MM.1S (cell line): ENCODE results near the gene CYP8B1.

Experiments
- DNase-seq: peaks from one replicate; pipeline ENCODE4 v3.0.0-alpha.2; 2015
- H2AFZ ChIP-seq: fragments of 300-600 bp; sonication (generic); 2 replicates; pipeline ENCODE4 v1.6.0; 2016; ENCODE audit warnings: antibody characterized with exemption, low read length
- H3F3A ChIP-seq: fragments of 300-600 bp; sonication (generic); 2 replicates; pipeline ENCODE4 v1.6.1; 2016; ENCODE audit warnings: mild to moderate bottlenecking, antibody characterized with exemption, low read length, moderate library complexity, mixed read lengths; ENCODE audit not compliant: insufficient read depth
- H3K27ac ChIP-seq: fragments of 300-600 bp; sonication (generic); 2 replicates; pipeline ENCODE4 v1.5.1; 2016; ENCODE audit warnings: mild to moderate bottlenecking, low read length
- H3K27me3 ChIP-seq: fragments of 300-600 bp; sonication (generic); replicated peaks from 2 replicates; pipeline ENCODE4 v1.6.0; 2016; ENCODE audit warnings: low read length; ENCODE audit not compliant: insufficient read depth
- H3K36me3 ChIP-seq: fragments of 300-600 bp; sonication (generic); replicated peaks from 2 replicates; pipeline ENCODE4 v1.6.1; 2016; ENCODE audit warnings: mild to moderate bottlenecking, low read length, mixed read lengths; ENCODE audit not compliant: insufficient read depth
- H3K4me1 ChIP-seq: fragments of 300-600 bp; sonication (generic); 2 replicates; pipeline ENCODE4 v1.6.1; 2016; ENCODE audit warnings: low read length, mixed read lengths
- H3K4me2 ChIP-seq: fragments of 300-600 bp; sonication (generic); 2 replicates; pipeline ENCODE4 v1.6.0; 2016; ENCODE audit warnings: low read depth, low read length
- H3K4me3 ChIP-seq: fragments of 300-600 bp; sonication (generic); 2 replicates; pipeline ENCODE4 v1.5.1; 2016; ENCODE audit warnings: low read length, mixed read lengths
- H3K79me2 ChIP-seq: fragments of 300-600 bp; sonication (generic); 2 replicates; pipeline ENCODE4 v1.6.1; 2016; ENCODE audit warnings: mixed run types, low read length, mixed read lengths
- H3K9ac ChIP-seq: fragments of 300-600 bp; sonication (generic); 2 replicates; pipeline ENCODE4 v1.6.1; 2016; ENCODE audit warnings: low read length, mixed read lengths
- H3K9me2 ChIP-seq: fragments of 300-600 bp; sonication (generic); replicated peaks from 2 replicates; pipeline ENCODE4 v1.6.1; 2016; ENCODE audit warnings: mild to moderate bottlenecking, low read length, mixed read lengths; ENCODE audit not compliant: insufficient read depth
- H3K9me3 ChIP-seq: fragments of 300-600 bp; sonication (generic); replicated peaks from 2 replicates; pipeline ENCODE4 v1.6.1; 2016; ENCODE audit warnings: mild to moderate bottlenecking, low read length, mixed read lengths; ENCODE audit not compliant: insufficient read depth
- H4K20me1 ChIP-seq: fragments of 300-600 bp; sonication (generic); 2 replicates; pipeline ENCODE4 v1.6.1; 2016; ENCODE audit warnings: mild to moderate bottlenecking, low read length, moderate library complexity, mixed read lengths; ENCODE audit not compliant: insufficient read depth
- EZH2 ChIP-seq: fragments of 300-600 bp; sonication (generic); optimal IDR thresholded peaks from 2 replicates; pipeline ENCODE3; 2017; ENCODE audit warnings: low read depth, mild to moderate bottlenecking, antibody characterized with exemption, low read length, mixed read lengths
- EZH2phosphoT487 ChIP-seq: fragments of 300-600 bp; sonication (generic); IDR thresholded peaks from 2 replicates; pipeline ENCODE4 v1.6.1; 2018; ENCODE audit warnings: antibody characterized with exemption, low read length
- TF ChIP-seq, protein P1 (sequence below): fragments of 300-600 bp; sonication (generic); IDR thresholded peaks from 2 replicates; pipeline ENCODE4 v1.5.1; 2016; ENCODE audit warnings: antibody characterized with exemption, low read length, mixed read lengths

The CYP8B1 gene

GRCh38 chr3:42827654-42828053 lies 48.0 kb downstream of the CYP8B1 start:
- Histone ChIP-seq H3K9ac (no peak overlapping the region), H3K79me2 (no peaks in the 10 kb centered on the region), H3K4me2 (no peak overlapping the region), H3K9me2 (no peaks in the 10 kb centered on the region), H3K27ac (no peak overlapping the region), H2AFZ (no peak overlapping the region), H4K20me1 (no peaks in the 10 kb centered on the region), H3F3A (peaks cover 4% of the 10 kb centered on the region; the same call in 1 of the 2 replicates), H3K4me1 (0 out of 2 replicates have a peak, but pooled peaks cover 3% of the 10 kb centered on the region), H3K27me3 (no peaks in the 10 kb centered on the region), H3K4me3 (no peak overlapping the region), H3K36me3 (no peaks in the 10 kb centered on the region), H3K9me3 (no peaks in the 10 kb centered on the region)
- TF ChIP-seq, protein P1, sequence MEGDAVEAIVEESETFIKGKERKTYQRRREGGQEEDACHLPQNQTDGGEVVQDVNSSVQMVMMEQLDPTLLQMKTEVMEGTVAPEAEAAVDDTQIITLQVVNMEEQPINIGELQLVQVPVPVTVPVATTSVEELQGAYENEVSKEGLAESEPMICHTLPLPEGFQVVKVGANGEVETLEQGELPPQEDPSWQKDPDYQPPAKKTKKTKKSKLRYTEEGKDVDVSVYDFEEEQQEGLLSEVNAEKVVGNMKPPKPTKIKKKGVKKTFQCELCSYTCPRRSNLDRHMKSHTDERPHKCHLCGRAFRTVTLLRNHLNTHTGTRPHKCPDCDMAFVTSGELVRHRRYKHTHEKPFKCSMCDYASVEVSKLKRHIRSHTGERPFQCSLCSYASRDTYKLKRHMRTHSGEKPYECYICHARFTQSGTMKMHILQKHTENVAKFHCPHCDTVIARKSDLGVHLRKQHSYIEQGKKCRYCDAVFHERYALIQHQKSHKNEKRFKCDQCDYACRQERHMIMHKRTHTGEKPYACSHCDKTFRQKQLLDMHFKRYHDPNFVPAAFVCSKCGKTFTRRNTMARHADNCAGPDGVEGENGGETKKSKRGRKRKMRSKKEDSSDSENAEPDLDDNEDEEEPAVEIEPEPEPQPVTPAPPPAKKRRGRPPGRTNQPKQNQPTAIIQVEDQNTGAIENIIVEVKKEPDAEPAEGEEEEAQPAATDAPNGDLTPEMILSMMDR, result no peak
- TF ChIP-seq EZH2phosphoT487, result no peak
- no peak for TF ChIP-seq EZH2
- DNase-seq, result no peak

DNA sequence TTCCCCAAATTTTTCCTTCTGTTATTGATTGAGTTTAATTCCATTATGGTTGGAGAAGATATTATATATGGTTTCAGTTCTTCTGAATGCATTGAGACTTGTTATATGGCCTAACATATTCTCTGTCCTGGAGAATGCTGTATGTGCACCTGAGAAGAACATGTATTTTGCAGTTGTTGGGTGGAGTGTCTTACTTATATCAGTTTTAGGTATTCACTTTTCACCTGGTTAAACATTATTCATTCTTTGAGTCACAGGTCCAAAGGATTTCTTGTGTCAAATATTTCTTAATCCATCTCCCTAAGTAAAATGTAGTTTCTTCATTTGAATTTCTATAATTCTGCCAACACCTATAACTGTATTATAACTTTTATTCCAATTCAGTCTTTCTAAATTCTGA lies 48.7 kb downstream of the CYP8B1 start:
- H3K9ac ChIP-seq, result no peak overlapping the region
- H3K36me3 ChIP-seq, result no peaks in the 10 kb centered on the region
- TF ChIP-seq EZH2, result no peak
- TF ChIP-seq EZH2phosphoT487, result no peak
- TF ChIP-seq, protein P1, result no peak
- no peaks in the 10 kb centered on the region for H3K79me2 ChIP-seq
- H3F3A ChIP-seq, result peaks cover 4% of the 10 kb centered on the region; the same call in 1 of the 2 replicates
- no peak overlapping the region for H3K4me2 ChIP-seq
- no peaks in the 10 kb centered on the region for H3K27me3 ChIP-seq
- H3K27ac ChIP-seq, result no peak overlapping the region
- 0 out of 2 replicates have a peak, but pooled peaks cover 3% of the 10 kb centered on the region for H3K4me1 ChIP-seq
- H4K20me1 ChIP-seq, result no peaks in the 10 kb centered on the region
- no peaks in the 10 kb centered on the region for H3K9me3 ChIP-seq
- no peak overlapping the region for H3K4me3 ChIP-seq
- no peaks in the 10 kb centered on the region for H3K9me2 ChIP-seq
- no peak overlapping the region for H2AFZ ChIP-seq
- no peak for DNase-seq

GRCh38 chr3:42826141-42826540 lies 49.5 kb downstream of the CYP8B1 start:
- no peak overlapping the region for H2AFZ ChIP-seq
- no peak overlapping the region for H3K9ac ChIP-seq
- H3K9me3 ChIP-seq, result no peaks in the 10 kb centered on the region
- no peak overlapping the region for H3K27ac ChIP-seq
- H3K36me3 ChIP-seq, result no peaks in the 10 kb centered on the region
- no peak for DNase-seq
- H3K79me2 ChIP-seq, result no peaks in the 10 kb centered on the region
- H3K4me2 ChIP-seq, result no peak overlapping the region
- no peaks in the 10 kb centered on the region for H3K27me3 ChIP-seq
- no peaks in the 10 kb centered on the region for H4K20me1 ChIP-seq
- no peak for TF ChIP-seq EZH2
- TF ChIP-seq EZH2phosphoT487, result no peak
- H3K4me3 ChIP-seq, result no peak overlapping the region
- H3K9me2 ChIP-seq, result no peaks in the 10 kb centered on the region
- no peaks in the 10 kb centered on the region for H3K4me1 ChIP-seq
- H3F3A ChIP-seq, result no peaks in the 10 kb centered on the region

DNA sequence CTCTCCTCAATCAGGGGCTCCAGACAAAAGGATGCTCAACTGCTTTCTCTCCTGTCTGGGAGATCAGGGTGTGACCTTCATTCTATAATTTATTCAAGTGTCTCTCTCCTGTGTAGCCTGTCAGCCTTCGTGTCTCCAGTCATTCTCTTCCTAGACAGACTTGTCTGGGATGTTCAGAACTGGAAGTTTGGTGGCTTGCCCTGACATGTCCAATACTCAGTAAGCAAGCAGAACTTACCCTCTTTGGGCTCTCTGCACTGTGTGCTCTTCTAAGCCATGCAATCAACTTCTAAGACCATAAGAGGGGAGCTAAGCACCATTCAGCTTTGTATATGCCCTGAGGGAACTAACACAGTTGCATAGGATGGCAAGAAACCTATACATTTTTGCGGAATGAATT lies 52.3 kb downstream of the CYP8B1 start:
- no peak overlapping the region for H3K4me2 ChIP-seq
- DNase-seq, result no peak
- no peak overlapping the region for H3K9ac ChIP-seq
- no peaks in the 10 kb centered on the region for H3F3A ChIP-seq
- H3K9me2 ChIP-seq, result no peaks in the 10 kb centered on the region
- no peaks in the 10 kb centered on the region for H3K9me3 ChIP-seq
- no peaks in the 10 kb centered on the region for H3K4me1 ChIP-seq
- no peaks in the 10 kb centered on the region for H4K20me1 ChIP-seq
- H3K36me3 ChIP-seq, result no peaks in the 10 kb centered on the region
- no peak overlapping the region for H3K4me3 ChIP-seq
- TF ChIP-seq, protein P1, result no peak
- TF ChIP-seq EZH2phosphoT487 (no peak), EZH2 (no peak)
- H3K27ac ChIP-seq, result no peak overlapping the region
- H2AFZ ChIP-seq, result no peak overlapping the region
- H3K27me3 ChIP-seq, result no peaks in the 10 kb centered on the region
- no peaks in the 10 kb centered on the region for H3K79me2 ChIP-seq
